GM18499 (cell line): ENCODE measurements around the gene SURF2.

Source experiments
- ATAC-seq: cut with Tn5 transposase; IDR thresholded peaks from one replicate; pipeline ENCODE4 v1.9.1; 2021; ENCODE audit warnings: moderate number of reproducible peaks; ENCODE audit not compliant: insufficient read depth, unreplicated experiment

SURF2 gene

GRCh38 chr9:133352635-133353340 lies 3.6 kb upstream of the SURF2 start:
- no peak for ATAC-seq

- no peak for ATAC-seq
Observed at GRCh38 chr9:133353548-133353947, 2.8 kb upstream of the SURF2 start.

- ATAC-seq: no peak
Observed at GRCh38 chr9:133354766-133355165, 1.6 kb upstream of the SURF2 start.

- ATAC-seq: no peak
Observed at GRCh38 chr9:133355881-133356357, 431 bp upstream of the SURF2 start.

GRCh38 chr9:133357656-133358055 lies 1.3 kb downstream of the SURF2 start:
- ATAC-seq: no peak

GRCh38 chr9:133359399-133360175 lies 3.2 kb downstream of the SURF2 start:
- no peak for ATAC-seq

GRCh38 chr9:133360400-133361393 lies 4.3 kb downstream of the SURF2 start:
- no peak for ATAC-seq

GRCh38 chr9:133361507-133362092 lies 5.2 kb downstream of the SURF2 start:
- no peak for ATAC-seq

- no peak for ATAC-seq
Observed at GRCh38 chr9:133362359-133363044, 6.2 kb downstream of the SURF2 start.

GRCh38 chr9:133366435-133366834 lies 10.1 kb downstream of the SURF2 start:
- ATAC-seq: no peak

- ATAC-seq: no peak
Observed at GRCh38 chr9:133367221-133367620, 10.9 kb downstream of the SURF2 start.

- ATAC-seq: no peak
Observed at GRCh38 chr9:133367778-133368177, 11.4 kb downstream of the SURF2 start.

GRCh38 chr9:133368249-133368881 lies 12.0 kb downstream of the SURF2 start:
- no peak for ATAC-seq

GRCh38 chr9:133369422-133369821 lies 13.1 kb downstream of the SURF2 start:
- ATAC-seq: no peak

- ATAC-seq: no peak
Observed at GRCh38 chr9:133369933-133370332, 13.6 kb downstream of the SURF2 start.

GRCh38 chr9:133370685-133371084 lies 14.3 kb downstream of the SURF2 start:
- ATAC-seq: no peak

GRCh38 chr9:133371261-133371711 lies 14.9 kb downstream of the SURF2 start:
- ATAC-seq: no peak

- no peak for ATAC-seq
Observed at GRCh38 chr9:133372144-133372543, 15.8 kb downstream of the SURF2 start.

GRCh38 chr9:133374612-133375115 lies 18.3 kb downstream of the SURF2 start:
- ATAC-seq: no peak
